Keratinocyte (primary cell): ENCODE measurements around the gene MAGI2. TPM values are rescaled to one million over a fixed set of nuclear protein-coding genes. Genes with fewer than 3 reads are reported as not detected.

Experiments used
- DNase-seq: peaks from one replicate; pipeline ENCODE4 v3.0.0-alpha.2; 2011; ENCODE audit warnings: low read depth, missing footprints, low spot score
- FAIRE-seq: peaks from 2 replicates; lab custom pipeline; 2011; peaks lifted over from hg19 to GRCh38; lab: Jason Lieb, UNC
- H2AFZ ChIP-seq: 2 replicates; pipeline ENCODE4 v1.6.0; 2012; ENCODE audit warnings: low read length, control low read depth, inconsistent platforms; ENCODE audit not compliant: control insufficient read depth
- H3K27ac ChIP-seq: 2 replicates; pipeline ENCODE4 v1.5.1; 2011; ENCODE audit warnings: low read length; ENCODE audit not compliant: control insufficient read depth, insufficient read depth
- H3K27me3 ChIP-seq: 3 replicates; pipeline ENCODE4 v1.6.0; 2011; ENCODE audit warnings: low read length; ENCODE audit not compliant: control insufficient read depth, insufficient read depth; ENCODE audit errors: extremely low read depth
- H3K36me3 ChIP-seq, 2 experiments: 2 replicates in 1 of 2; 3 replicates in 1 of 2; pipeline ENCODE4 v1.5.1; 2011; ENCODE audit warnings: low read length in 2 of 2, mild to moderate bottlenecking in 1 of 2; ENCODE audit not compliant: control insufficient read depth in 2 of 2, insufficient read depth in 2 of 2; ENCODE audit errors: extremely low read depth in 1 of 2
- H3K4me1 ChIP-seq: 3 replicates; pipeline ENCODE4 v1.5.1; 2011; ENCODE audit warnings: low read length; ENCODE audit not compliant: control insufficient read depth, insufficient read depth; ENCODE audit errors: extremely low read depth
- H3K4me2 ChIP-seq: 3 replicates; pipeline ENCODE4 v1.6.0; 2011; ENCODE audit warnings: low read depth, low read length; ENCODE audit not compliant: control insufficient read depth, insufficient read depth; ENCODE audit errors: extremely low read depth
- H3K4me3 ChIP-seq, 3 experiments: fragments of 200-600 bp in 1 of 3; sonication (generic) in 1 of 3; 2 replicates in 2 of 3; 3 replicates in 1 of 3; pipeline ENCODE4 v1.5.1; 2011 to 2016; ENCODE audit warnings: low read length in 3 of 3, mild to moderate bottlenecking in 3 of 3, control low read depth in 2 of 3, inconsistent platforms in 1 of 3, low read depth in 1 of 3, mixed read lengths in 1 of 3, mixed run types in 1 of 3, moderate library complexity in 1 of 3; ENCODE audit not compliant: control insufficient read depth in 2 of 3, insufficient read depth in 2 of 3; ENCODE audit errors: extremely low read depth in 1 of 3
- H3K79me2 ChIP-seq: 2 replicates; pipeline ENCODE4 v1.6.0; 2012; ENCODE audit warnings: low read length; ENCODE audit not compliant: control insufficient read depth, insufficient read depth
- H3K9ac ChIP-seq: 3 replicates; pipeline ENCODE4 v1.6.0; 2011; ENCODE audit warnings: low read length; ENCODE audit not compliant: control insufficient read depth, insufficient read depth; ENCODE audit errors: extremely low read depth
- H3K9me1 ChIP-seq: 3 replicates; pipeline ENCODE4 v1.6.0; 2011; ENCODE audit warnings: low read length; ENCODE audit not compliant: control insufficient read depth, insufficient read depth; ENCODE audit errors: extremely low read depth
- H3K9me3 ChIP-seq: 2 replicates; pipeline ENCODE4 v1.5.1; 2012; ENCODE audit warnings: low read depth, low read length; ENCODE audit not compliant: control insufficient read depth
- H4K20me1 ChIP-seq: 3 replicates; pipeline ENCODE4 v1.6.0; 2011; ENCODE audit warnings: low read length; ENCODE audit not compliant: control insufficient read depth, insufficient read depth; ENCODE audit errors: extremely low read depth
- EZH2 ChIP-seq: IDR thresholded peaks from one replicate; pipeline ENCODE4 v1.6.1; 2012; ENCODE audit warnings: inconsistent platforms, mild to moderate bottlenecking, low read length, moderate library complexity
- dilution Hi-C: fragments of 300-500 bp; cut with MboI; formaldehyde crosslinking; loops from one replicate; pipeline ENCODE4 v1.7.0; 2020; ENCODE audit warnings: low sequenced_read_pairs; ENCODE audit not compliant: extremely low pct_ligation_motif_present
- polyA plus RNA-seq, 5 experiments: library from polyadenylated mRNA; depleted of rRNA in 3 of 5; stranded (reverse) in 3 of 5; stranded (forward) in 1 of 5; unstranded in 1 of 5; fragments of >200 nt; gene quantifications; 1 replicate in 1 of 5; 2 replicates in 3 of 5; 3 replicates in 1 of 5; pipeline versions ENCODE4 v1.2.1 to v1.2.3, GENCODE V29; 2011 to 2012; ENCODE audit warnings: missing spikeins in 2 of 5, low read depth in 1 of 5, low replicate concordance in 1 of 5
- TF ChIP-seq, protein P1 (sequence below), 3 experiments: IDR thresholded peaks in 1 of 3; conservative IDR thresholded peaks in 1 of 3; optimal IDR thresholded peaks in 1 of 3; 2 replicates in 2 of 3; 3 replicates in 1 of 3; pipeline versions ENCODE3 to v1.5.1; 2011; ENCODE audit warnings: low read length in 3 of 3, mild to moderate bottlenecking in 3 of 3, moderate library complexity in 2 of 3, control low read depth in 1 of 3, inconsistent platforms in 1 of 3; ENCODE audit not compliant: insufficient read depth in 2 of 3; ENCODE audit errors: extremely low read depth in 1 of 3

The MAGI2 gene
- polyA plus RNA-seq, 1 donor (not counting 4 experiments of a cell fraction or from before 2014, with no cell fraction given): 0.07 TPM

DNA sequence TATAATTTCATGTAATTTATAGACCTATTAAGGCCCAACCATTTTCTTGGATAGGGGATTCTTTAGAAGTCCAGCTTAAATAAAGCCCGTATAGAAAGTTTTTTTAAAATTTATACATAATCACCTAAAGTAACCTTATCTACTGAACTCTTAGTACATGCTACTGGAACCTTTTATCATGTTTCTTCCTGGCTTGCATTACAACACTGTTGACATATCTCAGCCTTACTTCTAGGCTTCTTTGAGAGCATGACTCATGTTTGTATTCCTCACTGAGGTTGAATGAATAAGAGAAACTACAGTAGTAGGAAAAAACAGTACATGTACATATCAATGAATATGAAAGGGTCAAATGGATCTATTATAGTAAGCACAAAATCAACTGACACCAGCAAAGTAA, 8.2 kb upstream of the MAGI2 start:
- Histone ChIP-seq H3K9me1 (no peaks in the 10 kb centered on the region), H3K9me3 (no peaks in the 10 kb centered on the region), H3K4me1 (no peaks in the 10 kb centered on the region), H2AFZ (no peak overlapping the region), H3K9ac (no peak overlapping the region), H3K4me3 (no peak overlapping the region), H3K4me2 (no peak overlapping the region), H3K79me2 (no peaks in the 10 kb centered on the region), H3K36me3 (no peaks in the 10 kb centered on the region), H3K27me3 (no peaks in the 10 kb centered on the region), H4K20me1 (no peaks in the 10 kb centered on the region), H3K27ac (no peak overlapping the region)
- dilution Hi-C loops: no loop called here
- DNase-seq: no peak
- TF ChIP-seq EZH2: no peak
- TF ChIP-seq, protein P1, sequence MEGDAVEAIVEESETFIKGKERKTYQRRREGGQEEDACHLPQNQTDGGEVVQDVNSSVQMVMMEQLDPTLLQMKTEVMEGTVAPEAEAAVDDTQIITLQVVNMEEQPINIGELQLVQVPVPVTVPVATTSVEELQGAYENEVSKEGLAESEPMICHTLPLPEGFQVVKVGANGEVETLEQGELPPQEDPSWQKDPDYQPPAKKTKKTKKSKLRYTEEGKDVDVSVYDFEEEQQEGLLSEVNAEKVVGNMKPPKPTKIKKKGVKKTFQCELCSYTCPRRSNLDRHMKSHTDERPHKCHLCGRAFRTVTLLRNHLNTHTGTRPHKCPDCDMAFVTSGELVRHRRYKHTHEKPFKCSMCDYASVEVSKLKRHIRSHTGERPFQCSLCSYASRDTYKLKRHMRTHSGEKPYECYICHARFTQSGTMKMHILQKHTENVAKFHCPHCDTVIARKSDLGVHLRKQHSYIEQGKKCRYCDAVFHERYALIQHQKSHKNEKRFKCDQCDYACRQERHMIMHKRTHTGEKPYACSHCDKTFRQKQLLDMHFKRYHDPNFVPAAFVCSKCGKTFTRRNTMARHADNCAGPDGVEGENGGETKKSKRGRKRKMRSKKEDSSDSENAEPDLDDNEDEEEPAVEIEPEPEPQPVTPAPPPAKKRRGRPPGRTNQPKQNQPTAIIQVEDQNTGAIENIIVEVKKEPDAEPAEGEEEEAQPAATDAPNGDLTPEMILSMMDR (optimal IDR thresholded peaks at IDR 0.05 in 1 of 3, IDR thresholded peaks at IDR 0.05 in 1 of 3, conservative IDR thresholded peaks at IDR 0.05 in 1 of 3; ENCODE audit: extremely low read depth in 1 of 3, insufficient read depth in 2 of 3, low read length in 3 of 3): no peak
- peak; percentile 55 for FAIRE-seq

DNA sequence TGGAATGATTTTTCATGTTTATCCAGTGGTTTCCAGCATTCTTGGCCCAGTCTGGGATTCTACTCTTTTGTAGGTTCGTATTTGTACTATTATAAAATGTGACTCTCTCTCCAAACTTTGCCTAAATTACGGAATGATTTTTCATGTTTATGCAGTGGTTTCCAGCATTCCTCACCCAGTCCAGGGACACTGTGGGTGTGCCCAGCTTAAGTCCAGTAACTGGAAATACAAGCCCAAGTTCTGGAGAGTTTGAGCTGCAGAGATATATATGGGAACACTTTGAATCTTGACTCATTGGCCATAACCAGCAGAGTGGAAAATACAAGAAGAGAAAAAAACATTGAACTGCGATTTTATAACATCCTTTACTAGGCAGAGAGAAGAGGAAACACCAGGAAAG, 5.9 kb upstream of the MAGI2 start:
- Histone ChIP-seq H3K9me3 (no peaks in the 10 kb centered on the region), H3K4me3 (no peak overlapping the region), H3K36me3 (no peaks in the 10 kb centered on the region), H3K4me1 (no peaks in the 10 kb centered on the region), H3K27me3 (peaks cover 4% of the 10 kb centered on the region), H4K20me1 (no peaks in the 10 kb centered on the region), H2AFZ (no peak overlapping the region), H3K9me1 (no peaks in the 10 kb centered on the region), H3K79me2 (no peaks in the 10 kb centered on the region), H3K9ac (no peak overlapping the region), H3K27ac (no peak overlapping the region), H3K4me2 (no peak overlapping the region)
- DNase-seq (no peak), FAIRE-seq (no peak)
- TF ChIP-seq, protein P1 (optimal IDR thresholded peaks at IDR 0.05 in 1 of 3, IDR thresholded peaks at IDR 0.05 in 1 of 3, conservative IDR thresholded peaks at IDR 0.05 in 1 of 3; ENCODE audit: extremely low read depth in 1 of 3, insufficient read depth in 2 of 3, low read length in 3 of 3): no peak
- dilution Hi-C loops: no loop called here
